K562 (cell line): Measurements from ENCODE around the gene GMEB1. TPM values are rescaled to one million over a fixed set of nuclear protein-coding genes. Genes with fewer than 3 reads are reported as not detected.
"Not testable (repeated sequence)": the region's sequence is repeated elsewhere in the genome, so short reads cannot be mapped to it uniquely, and the experiment has no call there.

Experiments used
- ATAC-seq: fragments of 200-7000 bp; cut with Tn5 transposase; 3 replicates; pipeline ENCODE4 v1.9.1; 2020; ENCODE audit warnings: moderate library complexity
- BruUV-seq: library from RNA; stranded (reverse); fragments of 400-500 nt; replicated peaks from 2 replicates; lab custom pipeline; 2021; lab: Mats Ljungman, UMichigan
- CTCF ChIA-PET: fragments of 300-600 bp; formaldehyde crosslinking; extraction: SDS; loops from one replicate; lab custom pipeline; 2021; ENCODE audit warnings: low intra/inter-chr PET ratio; lab: Yijun Ruan, JAX
- POLR2A ChIA-PET: fragments of 300-600, 350-650 bp; sonication (Branson Sonifier 250); formaldehyde crosslinking; extraction: SDS; loops from one replicate; lab custom pipeline; 2021; ENCODE audit warnings: antibody characterized with exemption, inconsistent platforms; lab: Yijun Ruan, JAX
- DNase-seq, 4 experiments: peaks; one replicate each; pipeline versions ENCODE4 v3.0.0 to v3.0.0-alpha.2; 2011 to 2018; ENCODE audit warnings: low spot score in 3 of 4, mixed read lengths in 3 of 4; ENCODE audit errors: extremely low read depth in 1 of 4
- FAIRE-seq: peaks from 2 replicates; lab custom pipeline; 2011; peaks lifted over from hg19 to GRCh38; lab: Jason Lieb, UNC
- H2AFZ ChIP-seq: 2 replicates; pipeline ENCODE4 v1.6.0; 2011; ENCODE audit warnings: low read depth, low read length, control low read depth, inconsistent platforms
- H3K27ac ChIP-seq: fragments of 200-600 bp; 3 replicates; pipeline ENCODE4 v1.8.0; 2011; ENCODE audit warnings: low read depth, mild to moderate bottlenecking, control low read depth, inconsistent platforms, low read length, moderate library complexity, mixed read lengths; ENCODE audit errors: extremely low read depth
- H3K27me3 ChIP-seq, 2 experiments: fragments of 300-600 bp in 1 of 2; 2 replicates in 1 of 2; 3 replicates in 1 of 2; pipeline versions ENCODE4 v1.6.0 to v1.8.0; 2011; ENCODE audit warnings: inconsistent platforms in 2 of 2, low read length in 2 of 2, mild to moderate bottlenecking in 1 of 2, mixed read lengths in 1 of 2, moderate library complexity in 1 of 2; ENCODE audit not compliant: control insufficient read depth in 2 of 2, insufficient read depth in 2 of 2
- H3K36me3 ChIP-seq: fragments of 300-600 bp; 3 replicates; pipeline ENCODE4 v1.8.0; 2011; ENCODE audit warnings: mild to moderate bottlenecking, low read length, inconsistent platforms; ENCODE audit not compliant: control insufficient read depth, insufficient read depth
- H3K4me1 ChIP-seq, 2 experiments: fragments of 200-600 bp in 1 of 2; replicated peaks in 1 of 2; 2 replicates in 1 of 2; 3 replicates in 1 of 2; pipeline versions ENCODE4 v1.5.1 to v1.8.0; 2011; ENCODE audit warnings: inconsistent platforms in 2 of 2, low read length in 2 of 2, mild to moderate bottlenecking in 1 of 2, mixed read lengths in 1 of 2, moderate library complexity in 1 of 2; ENCODE audit not compliant: control insufficient read depth in 2 of 2, insufficient read depth in 2 of 2
- H3K4me2 ChIP-seq: 2 replicates; pipeline ENCODE4 v1.6.1; 2011; ENCODE audit warnings: low read length, control low read depth, inconsistent platforms, mixed read lengths; ENCODE audit not compliant: insufficient read depth
- H3K4me3 ChIP-seq: fragments of 200-600 bp; sonication (generic), shearing (Covaris generic); 2 replicates; pipeline ENCODE4 v1.5.1; 2016; ENCODE audit warnings: control low read depth, inconsistent platforms
- H3K79me2 ChIP-seq: fragments of 200-600 bp; 3 replicates; pipeline ENCODE4 v1.8.0; 2011; ENCODE audit warnings: low read length, inconsistent platforms; ENCODE audit not compliant: control insufficient read depth, insufficient read depth
- H3K9ac ChIP-seq, 2 experiments: 2 replicates each; pipeline versions ENCODE4 v1.6.0 to v1.6.1; 2011; ENCODE audit warnings: low read depth in 2 of 2, low read length in 2 of 2, control low read depth in 1 of 2, inconsistent platforms in 1 of 2, mild to moderate bottlenecking in 1 of 2, mixed read lengths in 1 of 2; ENCODE audit not compliant: insufficient read depth in 1 of 2
- H3K9me1 ChIP-seq: one replicate; pipeline ENCODE4 v1.6.0; 2011; ENCODE audit warnings: inconsistent platforms, mild to moderate bottlenecking, low read length, moderate library complexity; ENCODE audit not compliant: control insufficient read depth, insufficient read depth
- H3K9me3 ChIP-seq: replicated peaks from 2 replicates; pipeline ENCODE4 v1.5.1; 2011; ENCODE audit warnings: low read depth, low read length, inconsistent platforms; ENCODE audit not compliant: control insufficient read depth, insufficient read depth
- H4K20me1 ChIP-seq: replicated peaks from 2 replicates; pipeline ENCODE4 v1.6.1; 2011; ENCODE audit warnings: low read length, inconsistent platforms, mixed read lengths; ENCODE audit not compliant: control insufficient read depth, insufficient read depth
- CEBPB ChIP-seq: fragments of 450-650 bp; IDR thresholded peaks from 2 replicates; pipeline ENCODE4 v1.6.1; 2016; ENCODE audit warnings: missing genetic modification characterization, missing compliant biosample characterization
- MEIS2 ChIP-seq: fragments of 450-650 bp; IDR thresholded peaks from 2 replicates; pipeline ENCODE4 v1.6.1; 2014; ENCODE audit warnings: mild to moderate bottlenecking; ENCODE audit not compliant: partially characterized antibody
- PBX2 ChIP-seq, 2 experiments: IDR thresholded peaks in 1 of 2; conservative IDR thresholded peaks in 1 of 2; 2 replicates each; pipeline ENCODE4 v1.6.1; 2016; ENCODE audit warnings: low read depth in 2 of 2, mild to moderate bottlenecking in 1 of 2, missing compliant biosample characterization in 1 of 2, missing genetic modification characterization in 1 of 2, moderate library complexity in 1 of 2
- WGBS: fragments of 100-300 bp; shearing (Covaris generic); methylation state at CpG from one replicate; pipeline ENCODE4 v1.1.6; 2016; ENCODE audit warnings: low coverage, mixed read lengths; ENCODE audit not compliant: insufficient coverage; ENCODE audit errors: missing lambda C conversion rate; 5-methylcytosine and 5-hydroxymethylcytosine counted together
- in situ Hi-C: fragments of 300-500 bp; cut with MboI; formaldehyde crosslinking; loops from 4 replicates; pipeline ENCODE4 v1.15.0; 2018; ENCODE audit warnings: inconsistent platforms, mixed read lengths
- intact Hi-C: fragments of 100-400 bp; cut with micrococcal nuclease; formaldehyde crosslinking; loops from 2 replicates; pipeline ENCODE4 v1.14.2; 2022
- polyA plus RNA-seq, 8 experiments: library from polyadenylated mRNA; depleted of rRNA in 4 of 8; stranded (reverse) in 5 of 8; unstranded in 3 of 8; fragments of >200 nt; fragmentation: Nextera tagmentation in 2 of 8; fragmentation: Illumina TruSeq in 1 of 8; extraction: Ambion mirVana in 2 of 8; extraction: Trizol in 1 of 8; gene quantifications; 2 replicates each; pipeline versions ENCODE4 v1.2.1 to v1.2.3, GENCODE V29; 2011 to 2014; ENCODE audit warnings: inconsistent platforms in 1 of 8, missing spikeins in 1 of 8
- total RNA-seq, 7 experiments: library from RNA; depleted of rRNA in 6 of 7; stranded (reverse); fragments of >200 nt in 6 of 7; fragmentation: Illumina TruSeq in 2 of 7; extraction: Trizol in 2 of 7; gene quantifications; 2 replicates each; pipeline versions ENCODE4 v1.2.1 to v1.2.3, GENCODE V29; 2011 to 2021; ENCODE audit warnings: low replicate concordance in 1 of 7

The GMEB1 gene
- total and polyA plus RNA-seq, 9 of the 15 experiments (the other 6 are each of a cell fraction or from before 2014, with no cell fraction given), result 6.6 to 17.5 (median 8.5) TPM

- H3K4me3 ChIP-seq; BruUV-seq; DNase-seq; ATAC-seq; intact Hi-C loops; H3K27ac ChIP-seq; in situ Hi-C loops; H2AFZ ChIP-seq; H3K9me1 ChIP-seq; H4K20me1 ChIP-seq; H3K4me2 ChIP-seq; H3K79me2 ChIP-seq; H3K27me3 ChIP-seq; H3K36me3 ChIP-seq; H3K9me3 ChIP-seq; H3K4me1 ChIP-seq; FAIRE-seq; H3K9ac ChIP-seq; TF ChIP-seq PBX2 (CRISPR knock-in tag; IDR thresholded peaks at IDR 0.05; ENCODE audit: low read depth): not testable (repeated sequence)
- WGBS, result 43% methylated on average over 13 of the region's 13 CpGs
- TF ChIP-seq CEBPB (tag) (peak; percentile 79), PBX2 (tag; conservative IDR thresholded peaks at IDR 0.05; ENCODE audit: low read depth) (0 out of 2 replicates have a peak, but pooled peaks have one; percentile 15), MEIS2 (peak; percentile 51)
- POLR2A ChIA-PET, result interaction anchor here (0.6 to 1.5 kb wide), 2 partner anchors 8 to 187 kb away, joined by 4 to 5 read pairs; no protein-coding TSS in a partner anchor
- CTCF ChIA-PET, result interaction anchor here (0.6 to 1.2 kb wide), 2 partner anchors 135 to 293 kb away, joined by 3 to 4 read pairs; no protein-coding TSS in a partner anchor
Observed at GRCh38 chr1:28653063-28653462, 15.5 kb upstream of the GMEB1 start.
